GM23248 (cell line): ENCODE measurements around the gene GRIN2C. TPM values are rescaled to one million over a fixed set of nuclear protein-coding genes. Genes with fewer than 3 reads are reported as not detected.
"Not testable (repeated sequence)": the region's sequence is repeated elsewhere in the genome, so short reads cannot be mapped to it uniquely, and the experiment has no call there.

Experiments used
- DNase-seq: peaks from one replicate; pipeline ENCODE4 v3.0.0-alpha.2; 2015
- H2AFZ ChIP-seq: fragments of 200-600 bp; sonication (generic); 2 replicates; pipeline ENCODE4 v1.6.1; 2016; ENCODE audit warnings: antibody characterized with exemption
- H3F3A ChIP-seq: fragments of 200-600 bp; sonication (generic); 2 replicates; pipeline ENCODE4 v1.6.1; 2016; ENCODE audit warnings: mild to moderate bottlenecking, antibody characterized with exemption, mixed run types; ENCODE audit not compliant: insufficient read depth
- H3K27ac ChIP-seq: fragments of 200-600 bp; sonication (generic); 2 replicates; pipeline ENCODE4 v1.5.1; 2016; ENCODE audit warnings: mild to moderate bottlenecking
- H3K27me3 ChIP-seq: fragments of 200-600 bp; sonication (generic); replicated peaks from 2 replicates; pipeline ENCODE4 v1.6.1; 2016; ENCODE audit warnings: mild to moderate bottlenecking; ENCODE audit not compliant: insufficient read depth
- H3K36me3 ChIP-seq: fragments of 200-600 bp; sonication (generic); 2 replicates; pipeline ENCODE4 v1.6.1; 2016; ENCODE audit warnings: low read depth, mild to moderate bottlenecking
- H3K4me1 ChIP-seq: fragments of 200-600 bp; sonication (generic); 2 replicates; pipeline ENCODE4 v1.6.1; 2016; ENCODE audit warnings: mild to moderate bottlenecking; ENCODE audit not compliant: insufficient read depth
- H3K4me2 ChIP-seq: fragments of 200-600 bp; sonication (generic); one replicate; pipeline ENCODE4 v1.6.1; 2016; ENCODE audit warnings: mild to moderate bottlenecking; ENCODE audit not compliant: unreplicated experiment
- H3K4me3 ChIP-seq: fragments of 200-600 bp; sonication (generic); 2 replicates; pipeline ENCODE4 v1.5.1; 2016; ENCODE audit warnings: mild to moderate bottlenecking
- H3K79me2 ChIP-seq: fragments of 200-600 bp; sonication (generic); 2 replicates; pipeline ENCODE4 v1.6.1; 2016; ENCODE audit warnings: mild to moderate bottlenecking; ENCODE audit not compliant: insufficient read depth
- H3K9ac ChIP-seq: fragments of 200-600 bp; sonication (generic); 2 replicates; pipeline ENCODE4 v1.6.1; 2016; ENCODE audit warnings: mild to moderate bottlenecking
- H3K9me2 ChIP-seq: fragments of 200-600 bp; sonication (generic); 2 replicates; pipeline ENCODE4 v1.6.1; 2016; ENCODE audit warnings: mixed run types, mild to moderate bottlenecking, moderate library complexity; ENCODE audit not compliant: insufficient read depth
- H3K9me3 ChIP-seq: fragments of 200-600 bp; sonication (generic); one replicate; pipeline ENCODE4 v1.6.1; 2017; ENCODE audit warnings: low read depth
- H4K20me1 ChIP-seq: fragments of 200-600 bp; sonication (generic); 2 replicates; pipeline ENCODE4 v1.6.0; 2016; ENCODE audit not compliant: insufficient read depth
- EZH2 ChIP-seq: fragments of 200-600 bp; sonication (generic); IDR thresholded peaks from 2 replicates; pipeline ENCODE4 v1.6.1; 2018; ENCODE audit warnings: antibody characterized with exemption, mild to moderate bottlenecking; ENCODE audit not compliant: insufficient read depth, poor library complexity, severe bottlenecking
- EZH2phosphoT487 ChIP-seq: fragments of 200-600 bp; sonication (generic); IDR thresholded peaks from 2 replicates; pipeline ENCODE4 v1.6.1; 2018; ENCODE audit warnings: antibody characterized with exemption, moderate library complexity, mild to moderate bottlenecking, low read depth; ENCODE audit not compliant: insufficient read depth
- WGBS, 2 experiments: methylation state at CpG; one replicate each; pipeline ENCODE4 v1.1.6; 2015 to 2017; ENCODE audit warnings: low lambda C conversion rate in 2 of 2, low coverage in 1 of 2; ENCODE audit errors: missing lambda C conversion rate in 2 of 2; 5-methylcytosine and 5-hydroxymethylcytosine counted together
- in situ Hi-C: fragments of 300-500 bp; cut with MboI; formaldehyde crosslinking; loops from 2 replicates; pipeline ENCODE4 v1.15.0; 2020
- polyA plus RNA-seq: library from polyadenylated mRNA; unstranded; fragments of >200 nt; fragmentation: Nextera tagmentation; extraction: Ambion mirVana; gene quantifications from 2 replicates; pipeline ENCODE4 v1.2.1, GENCODE V29; 2016
- total RNA-seq: library from RNA; depleted of rRNA; stranded (reverse); fragments of >200 nt; shearing (Covaris generic); gene quantifications from 2 replicates; pipeline ENCODE4 v1.2.3, GENCODE V29; 2014

GRIN2C gene
- total and polyA plus RNA-seq, 2 experiments from 2014 or later = not detected

GRCh38 chr17:74871356-74872076 lies 11.8 kb upstream of the GRIN2C start:
- TF ChIP-seq EZH2phosphoT487 (no peak), EZH2 (no peak)
- in situ Hi-C loops = no loop called here
- WGBS, 2 experiments = 83 to 87% methylated on average over 11 of the region's 11 CpGs

GRCh38 chr17:74870512-74870911 lies 10.8 kb upstream of the GRIN2C start:
- in situ Hi-C loops = no loop called here
- peak; percentile 73 for DNase-seq
- Histone ChIP-seq H3K9me2 (no peaks in the 10 kb centered on the region), H4K20me1 (no peaks in the 10 kb centered on the region), H3F3A (no peaks in the 10 kb centered on the region), H3K79me2 (0 out of 2 replicates have a peak, but pooled peaks cover 9% of the 10 kb centered on the region), H3K27me3 (no peaks in the 10 kb centered on the region), H3K4me1 (0 out of 2 replicates have a peak, but pooled peaks cover 4% of the 10 kb centered on the region), H3K4me2 (no peak overlapping the region), H3K27ac (no peak overlapping the region), H2AFZ (no peak overlapping the region), H3K4me3 (no peak overlapping the region), H3K9ac (no peak overlapping the region), H3K36me3 (no peaks in the 10 kb centered on the region), H3K9me3 (no peaks in the 10 kb centered on the region)
- 64 to 67% methylated on average over 3 of the region's 3 CpGs for WGBS, 2 experiments
- TF ChIP-seq EZH2 (no peak), EZH2phosphoT487 (no peak)

More at GRCh38 chr17:74871356-74872076, 11.8 kb upstream of the GRIN2C start:
- Histone ChIP-seq H3F3A (no peaks in the 10 kb centered on the region), H3K4me3 (peak overlapping the region; percentile 100; the same call in 1 of the 2 replicates), H4K20me1 (no peaks in the 10 kb centered on the region), H3K9me2 (no peaks in the 10 kb centered on the region), H3K4me2 (peak overlapping the region; percentile 97), H3K9me3 (no peaks in the 10 kb centered on the region), H3K36me3 (no peaks in the 10 kb centered on the region), H2AFZ (no peak overlapping the region), H3K27ac (no peak overlapping the region), H3K4me1 (0 out of 2 replicates have a peak, but pooled peaks cover 4% of the 10 kb centered on the region), H3K9ac (no peak overlapping the region), H3K79me2 (0 out of 2 replicates have a peak, but pooled peaks cover 9% of the 10 kb centered on the region), H3K27me3 (no peaks in the 10 kb centered on the region)
- no peak for DNase-seq

GRCh38 chr17:74870028-74870427 lies 10.3 kb upstream of the GRIN2C start:
- H3F3A ChIP-seq, in situ Hi-C loops: not testable (repeated sequence)
- 86 to 88% methylated on average over 9 of the region's 9 CpGs for WGBS, 2 experiments

GRCh38 chr17:74868908-74869255 lies 9.2 kb upstream of the GRIN2C start:
- Histone ChIP-seq H3K9me2 (no peaks in the 10 kb centered on the region), H3K36me3 (no peaks in the 10 kb centered on the region), H3K9ac (no peak overlapping the region), H3K4me1 (0 out of 2 replicates have a peak, but pooled peaks cover 3% of the 10 kb centered on the region), H3K27ac (no peak overlapping the region), H3K9me3 (no peaks in the 10 kb centered on the region), H3F3A (no peaks in the 10 kb centered on the region), H2AFZ (no peak overlapping the region), H3K79me2 (0 out of 2 replicates have a peak, but pooled peaks cover 9% of the 10 kb centered on the region), H3K27me3 (no peaks in the 10 kb centered on the region), H3K4me2 (no peak overlapping the region), H4K20me1 (no peaks in the 10 kb centered on the region), H3K4me3 (no peak overlapping the region)
- in situ Hi-C loops = loop anchor here (10.0 kb wide), 1 partner anchor 124 kb away; the partner anchor contains the start of gene NHERF1
- no peak for DNase-seq
- TF ChIP-seq EZH2 (no peak), EZH2phosphoT487 (no peak)
- WGBS, 2 experiments = 82 to 89% methylated on average over 6 of the region's 6 CpGs

More at GRCh38 chr17:74870028-74870427, 10.3 kb upstream of the GRIN2C start:
- H3K4me1 ChIP-seq, H2AFZ ChIP-seq, H3K9ac ChIP-seq, H3K36me3 ChIP-seq, H4K20me1 ChIP-seq, H3K79me2 ChIP-seq, H3K27ac ChIP-seq, H3K4me3 ChIP-seq, H3K27me3 ChIP-seq, H3K9me3 ChIP-seq, H3K4me2 ChIP-seq, DNase-seq, H3K9me2 ChIP-seq: not testable (repeated sequence)
